Motor neuron (in vitro differentiated cells): ENCODE results near the gene BMAL1. TPM values are rescaled to one million over a fixed set of nuclear protein-coding genes. Genes with fewer than 3 reads are reported as not detected.

ENCODE experiments used
- ATAC-seq, 8 experiments: fragments of 200-7000 bp; cut with Tn5 transposase; replicated peaks in 6 of 8; 2 replicates each; pipeline ENCODE4 v1.8.0; 2021; ENCODE audit warnings: mild to moderate bottlenecking in 8 of 8, moderate library complexity in 8 of 8
- H3K27ac ChIP-seq, 2 donors: fragments of 250-450 bp; sonication (Bioruptor Pico); 2 replicates each; pipeline ENCODE4 v1.9.0; 2021; ENCODE audit warnings: antibody characterized with exemption in 2 of 2, mild to moderate bottlenecking in 2 of 2, moderate library complexity in 1 of 2
- H3K4me1 ChIP-seq, 2 donors: fragments of 250-450 bp; sonication (Bioruptor Pico); replicated peaks in 1 of 2; 2 replicates each; pipeline ENCODE4 v1.6.1; 2021; ENCODE audit warnings: antibody characterized with exemption in 2 of 2, mild to moderate bottlenecking in 2 of 2, moderate library complexity in 1 of 2
- H3K4me3 ChIP-seq, 5 donors: fragments of 250-450 bp; sonication (Bioruptor Pico); 2 replicates each; pipeline ENCODE4 v1.9.0; 2021; ENCODE audit warnings: antibody characterized with exemption in 5 of 5, mild to moderate bottlenecking in 5 of 5, moderate library complexity in 4 of 5
- WGBS, 10 experiments: fragments of 450-650 bp; shearing (Covaris generic); methylation state at CpG; one replicate each; pipeline ENCODE4 v1.0.0; 2022; 5-methylcytosine and 5-hydroxymethylcytosine counted together
- in situ Hi-C, 9 experiments: fragments of 400-800 bp; cut with MboI; loops; one replicate each; pipeline ENCODE4 v1.15.0; 2021; ENCODE audit warnings: low sequenced_read_pairs in 9 of 9, low pct_unique_long_range_greater_than_20kb in 2 of 9; ENCODE audit not compliant: unreplicated experiment in 9 of 9
- total RNA-seq, 8 experiments: library from RNA; unstranded; fragments of 300-600 nt; gene quantifications; 2 replicates each; pipeline versions ENCODE4 v1.2.3 to v1.2.4, GENCODE V29; 2022

The BMAL1 gene
- total RNA-seq, 8 experiments from 2014 or later = 2.0 to 23.3 (median 6.1) TPM

GRCh38 chr11:13334034-13334786 is 56.6 kb downstream of the BMAL1 start:
- 45 to 100% (median 70%) methylated on average over 1 to 4 of the region's 6 CpGs; no CpG with 5 or more reads in 2 of the 10 experiments for WGBS, 10 experiments
- Histone ChIP-seq H3K4me3 (no peak overlapping the region), H3K27ac (no peak overlapping the region), H3K4me1 (peaks cover 11% of the 10 kb centered on the region in 2 donors)
- ATAC-seq = no peak
- in situ Hi-C loops = loop anchor here in 7 of 9 experiments (10.0 to 25.0 kb wide), 4 partner anchors 97 to 372 kb away; no protein-coding TSS in a partner anchor

- in situ Hi-C loops = loop anchor here in 7 of 9 experiments (10.0 to 25.0 kb wide), 4 partner anchors 98 to 373 kb away; no protein-coding TSS in a partner anchor
Measured at GRCh38 chr11:13335319-13335718, 57.7 kb downstream of the BMAL1 start.

GRCh38 chr11:13336246-13336878 is 58.8 kb downstream of the BMAL1 start:
- no peaks in the 10 kb centered on the region for H3K4me1 ChIP-seq
- peak in 1 of 8 experiments; percentile 3 for ATAC-seq
- H3K4me3 ChIP-seq = no peak overlapping the region
- in situ Hi-C loops = loop anchor here in 7 of 9 experiments (10.0 to 25.0 kb wide), 4 partner anchors 99 to 374 kb away; no protein-coding TSS in a partner anchor
- H3K27ac ChIP-seq = no peak overlapping the region
- 33 to 90% (median 70%) methylated on average over 1 to 8 of the region's 9 CpGs; no CpG with 5 or more reads in 1 of the 10 experiments for WGBS, 10 experiments

More at GRCh38 chr11:13335319-13335718, 57.7 kb downstream of the BMAL1 start:
- Histone ChIP-seq H3K4me1 (peaks cover under 1% of the 10 kb centered on the region in 2 donors), H3K4me3 (no peak overlapping the region), H3K27ac (no peak overlapping the region)
- ATAC-seq = peak in 4 of 8 experiments; percentile 23 to 81 (median 45)
- 0 to 91% (median 27%) methylated on average over 1 to 5 of the region's 5 CpGs; no CpG with 5 or more reads in 1 of the 10 experiments for WGBS, 10 experiments

GRCh38 chr11:13338019-13338426 is 60.4 kb downstream of the BMAL1 start:
- no peaks in the 10 kb centered on the region for H3K4me1 ChIP-seq
- WGBS, 10 experiments = 0 to 84% (median 68%) methylated on average over 2 to 5 of the region's 5 CpGs; no CpG with 5 or more reads in 1 of the 10 experiments
- H3K27ac ChIP-seq = no peak overlapping the region
- in situ Hi-C loops = loop anchor here in 7 of 9 experiments (10.0 to 25.0 kb wide), 4 partner anchors 101 to 376 kb away; no protein-coding TSS in a partner anchor
- H3K4me3 ChIP-seq = no peak overlapping the region
- ATAC-seq = peak in 4 of 8 experiments; percentile 15 to 58 (median 46)

GRCh38 chr11:13338427-13339069 is 61.0 kb downstream of the BMAL1 start:
- in situ Hi-C loops = loop anchor here in 7 of 9 experiments (10.0 to 25.0 kb wide), 4 partner anchors 101 to 376 kb away; no protein-coding TSS in a partner anchor
- H3K4me1 ChIP-seq = no peaks in the 10 kb centered on the region
- 14 to 100% (median 80%) methylated on average over 1 to 9 of the region's 9 CpGs for WGBS, 10 experiments
- no peak overlapping the region for H3K4me3 ChIP-seq
- H3K27ac ChIP-seq = no peak overlapping the region
- peak in 6 of 8 experiments; percentile 4 to 84 (median 46) for ATAC-seq

GRCh38 chr11:13339195-13340153 is 61.9 kb downstream of the BMAL1 start:
- no peaks in the 10 kb centered on the region for H3K4me1 ChIP-seq
- H3K4me3 ChIP-seq = no peak overlapping the region
- no peak overlapping the region for H3K27ac ChIP-seq
- WGBS, 10 experiments = 0 to 92% (median 60%) methylated on average over 1 to 6 of the region's 11 CpGs; no CpG with 5 or more reads in 3 of the 10 experiments
- in situ Hi-C loops = loop anchor here in 7 of 9 experiments (10.0 to 25.0 kb wide), 4 partner anchors 102 to 377 kb away; no protein-coding TSS in a partner anchor
- ATAC-seq = peak in 7 of 8 experiments; percentile 31 to 95 (median 87)

- 0 to 100% (median 71%) methylated on average over 1 to 4 of the region's 5 CpGs; no CpG with 5 or more reads in 5 of the 10 experiments for WGBS, 10 experiments
- in situ Hi-C loops = loop anchor here in 7 of 9 experiments (10.0 to 25.0 kb wide), 4 partner anchors 104 to 379 kb away; no protein-coding TSS in a partner anchor
- Histone ChIP-seq H3K4me1 (no peaks in the 10 kb centered on the region), H3K27ac (no peak overlapping the region), H3K4me3 (no peak overlapping the region)
- no peak for ATAC-seq
Measured at GRCh38 chr11:13341026-13341425, 63.4 kb downstream of the BMAL1 start.

- Histone ChIP-seq H3K27ac (no peak overlapping the region), H3K4me3 (no peak overlapping the region), H3K4me1 (no peaks in the 10 kb centered on the region)
- 75 to 96% (median 86%) methylated on average over 1 to 3 of the region's 4 CpGs; no CpG with 5 or more reads in 4 of the 10 experiments for WGBS, 10 experiments
- in situ Hi-C loops = loop anchor here in 7 of 9 experiments (10.0 to 25.0 kb wide), 4 partner anchors 106 to 381 kb away; no protein-coding TSS in a partner anchor
- no peak for ATAC-seq
Measured at GRCh38 chr11:13343067-13343466, 65.5 kb downstream of the BMAL1 start.

GRCh38 chr11:13343931-13344717 is 66.5 kb downstream of the BMAL1 start:
- no peak overlapping the region for H3K4me3 ChIP-seq
- 53 to 100% (median 72%) methylated on average over 1 to 7 of the region's 10 CpGs; no CpG with 5 or more reads in 3 of the 10 experiments for WGBS, 10 experiments
- H3K4me1 ChIP-seq = no peaks in the 10 kb centered on the region
- ATAC-seq = peak in 7 of 8 experiments; percentile 32 to 89 (median 62)
- in situ Hi-C loops = loop anchor here in 7 of 9 experiments (10.0 to 25.0 kb wide), 4 partner anchors 107 to 382 kb away; no protein-coding TSS in a partner anchor
- H3K27ac ChIP-seq = no peak overlapping the region

GRCh38 chr11:13344818-13345217 is 67.2 kb downstream of the BMAL1 start:
- ATAC-seq = no peak
- H3K4me3 ChIP-seq = no peak overlapping the region

GRCh38 chr11:13346470-13346869 is 68.9 kb downstream of the BMAL1 start:
- no peak overlapping the region for H3K27ac ChIP-seq
- no peak overlapping the region for H3K4me3 ChIP-seq
- no peaks in the 10 kb centered on the region for H3K4me1 ChIP-seq
- no peak for ATAC-seq
- in situ Hi-C loops = loop anchor here in 7 of 9 experiments (10.0 to 25.0 kb wide), 4 partner anchors 109 to 384 kb away; no protein-coding TSS in a partner anchor
- 80 to 96% (median 90%) methylated on average over 1 to 3 of the region's 5 CpGs; no CpG with 5 or more reads in 5 of the 10 experiments for WGBS, 10 experiments

More at GRCh38 chr11:13344818-13345217, 67.2 kb downstream of the BMAL1 start:
- 100% methylated on average over 1 of the region's 1 CpG; no CpG with 5 or more reads in 9 of the 10 experiments for WGBS, 10 experiments
- H3K27ac ChIP-seq = no peak overlapping the region
- in situ Hi-C loops = loop anchor here in 7 of 9 experiments (10.0 to 25.0 kb wide), 4 partner anchors 108 to 383 kb away; no protein-coding TSS in a partner anchor
- no peaks in the 10 kb centered on the region for H3K4me1 ChIP-seq
